Measurements from ENCODE around the gene HOXD11. TPM values are rescaled to one million over a fixed set of nuclear protein-coding genes. Genes with fewer than 3 reads are reported as not detected.

Gene HOXD11
- total RNA-seq, 1 donor from 2014 or later = not detected

- H3K27me3 Mint-ChIP-seq (ENCODE audit: low read depth) = peaks cover 100% of the 10 kb centered on the region
- peak overlapping the region; percentile 78 for H3K4me3 Mint-ChIP-seq
- H3K4me1 Mint-ChIP-seq = peaks cover 12% of the 10 kb centered on the region
- TF ChIP-seq CTCF (conservative IDR thresholded peaks at IDR 0.05) = no peak
- H3K9me3 Mint-ChIP-seq = no peaks in the 10 kb centered on the region
- H3K27ac Mint-ChIP-seq (ENCODE audit: unreplicated experiment) = peak overlapping the region; percentile 30
- H3K36me3 Mint-ChIP-seq (ENCODE audit: low read depth) = peaks cover 4% of the 10 kb centered on the region
- DNase-seq (ENCODE audit: low read depth, low spot score) = peak; percentile 44
Observed at GRCh38 chr2:176157499-176158185, 50.6 kb downstream of the HOXD11 start.

GRCh38 chr2:176158186-176158591 lies 51.1 kb downstream of the HOXD11 start:
- peaks cover 15% of the 10 kb centered on the region for H3K4me1 Mint-ChIP-seq
- no peaks in the 10 kb centered on the region for H3K9me3 Mint-ChIP-seq
- peaks cover 4% of the 10 kb centered on the region for H3K36me3 Mint-ChIP-seq (ENCODE audit: low read depth)
- peaks cover 100% of the 10 kb centered on the region for H3K27me3 Mint-ChIP-seq (ENCODE audit: low read depth)
- no peak for TF ChIP-seq CTCF (conservative IDR thresholded peaks at IDR 0.05)
- H3K4me3 Mint-ChIP-seq = peak overlapping the region; percentile 78
- H3K27ac Mint-ChIP-seq (ENCODE audit: unreplicated experiment) = no peak overlapping the region
- DNase-seq (ENCODE audit: low read depth, low spot score) = no peak

GRCh38 chr2:176158855-176159662 lies 52.0 kb downstream of the HOXD11 start:
- Mint-ChIP-seq H3K4me1 (peaks cover 16% of the 10 kb centered on the region), H3K36me3 (ENCODE audit: low read depth) (peaks cover 4% of the 10 kb centered on the region), H3K27me3 (ENCODE audit: low read depth) (peaks cover 100% of the 10 kb centered on the region), H3K9me3 (peaks cover under 1% of the 10 kb centered on the region), H3K4me3 (peak overlapping the region; percentile 39), H3K27ac (ENCODE audit: unreplicated experiment) (no peak overlapping the region)
- no peak for DNase-seq (ENCODE audit: low read depth, low spot score)
- TF ChIP-seq CTCF (conservative IDR thresholded peaks at IDR 0.05) = no peak

Small RNAs within 50 kb of the gene (microRNA-seq; reads per million reads assigned to microRNA genes)
- gene MIR10B = 12,419 reads per million, percentile 95 among the genes with 10 or more reads in this experiment

Other genes with a start within 250 kb of the HOXD11 start
- gene LNPK, start 105.0 kb upstream of the HOXD11 start, total RNA-seq = 34.2 and 36.4 TPM in 2 replicates
- gene EVX2, start 23.3 kb upstream of the HOXD11 start, total RNA-seq = 0.43 and 0.44 TPM in 2 replicates
- not detected in 2 replicates for gene HOXD13, start 14.6 kb upstream of the HOXD11 start, total RNA-seq
- gene HOXD12, start 7.5 kb upstream of the HOXD11 start, total RNA-seq = not detected in 2 replicates
- gene HOXD10, start 9.5 kb downstream of the HOXD11 start, total RNA-seq = not detected in 2 replicates
- gene HOXD9, start 15.4 kb downstream of the HOXD11 start, total RNA-seq = not detected in 2 replicates
- not detected in 2 replicates for gene HOXD8, start 22.4 kb downstream of the HOXD11 start, total RNA-seq
- gene HOXD4, start 44.3 kb downstream of the HOXD11 start, total RNA-seq = 1.3 TPM in 2 replicates
- 1.5 and 1.9 TPM in 2 replicates for gene HOXD3, start 50.0 kb downstream of the HOXD11 start, total RNA-seq
- gene HOXD1, start 81.4 kb downstream of the HOXD11 start, total RNA-seq = not detected in 2 replicates
- 23.7 and 25.6 TPM in 2 replicates for gene MTX2, start 162.2 kb downstream of the HOXD11 start, total RNA-seq